ENCODE data around the gene PPCDC. TPM values are rescaled to one million over a fixed set of nuclear protein-coding genes. Genes with fewer than 3 reads are reported as not detected.
"Not testable (repeated sequence)": the region's sequence is repeated elsewhere in the genome, so short reads cannot be mapped to it uniquely, and the experiment has no call there.

The PPCDC gene
- total RNA-seq, 1 donor from 2014 or later = 13.1 TPM

DNA sequence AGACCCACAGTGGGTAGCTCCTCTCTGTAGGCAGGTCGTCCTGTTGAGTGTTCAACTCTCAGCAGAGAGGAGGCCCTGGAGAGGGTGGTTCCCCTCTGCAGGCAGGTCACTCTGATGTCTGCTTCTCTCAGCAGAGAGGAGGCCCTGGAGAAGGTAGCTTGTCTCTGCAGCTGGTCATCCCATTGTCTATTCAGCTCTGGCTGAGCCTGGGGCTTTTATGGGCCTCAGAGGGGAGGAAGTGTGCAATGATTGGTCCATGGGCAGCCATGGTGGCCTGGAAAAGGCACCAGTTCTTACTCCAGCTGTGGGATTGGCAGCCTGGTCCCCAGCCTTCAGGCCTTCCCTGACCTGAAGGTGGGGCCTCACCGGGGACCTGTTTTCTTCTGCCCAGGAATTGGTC, 52.9 kb downstream of the PPCDC start:
- no peak overlapping the region for H3K4me3 ChIP-seq
- H3K4me1 ChIP-seq = no peaks in the 10 kb centered on the region
- ATAC-seq (no peak), DNase-seq (no peak)
- no peaks in the 10 kb centered on the region for H3K27me3 ChIP-seq
- no peak overlapping the region for H3K27ac ChIP-seq
- no peaks in the 10 kb centered on the region for H3K9me3 ChIP-seq
- intact Hi-C loops (cut with DNase I) = no loop called here
- TF ChIP-seq, protein P1, sequence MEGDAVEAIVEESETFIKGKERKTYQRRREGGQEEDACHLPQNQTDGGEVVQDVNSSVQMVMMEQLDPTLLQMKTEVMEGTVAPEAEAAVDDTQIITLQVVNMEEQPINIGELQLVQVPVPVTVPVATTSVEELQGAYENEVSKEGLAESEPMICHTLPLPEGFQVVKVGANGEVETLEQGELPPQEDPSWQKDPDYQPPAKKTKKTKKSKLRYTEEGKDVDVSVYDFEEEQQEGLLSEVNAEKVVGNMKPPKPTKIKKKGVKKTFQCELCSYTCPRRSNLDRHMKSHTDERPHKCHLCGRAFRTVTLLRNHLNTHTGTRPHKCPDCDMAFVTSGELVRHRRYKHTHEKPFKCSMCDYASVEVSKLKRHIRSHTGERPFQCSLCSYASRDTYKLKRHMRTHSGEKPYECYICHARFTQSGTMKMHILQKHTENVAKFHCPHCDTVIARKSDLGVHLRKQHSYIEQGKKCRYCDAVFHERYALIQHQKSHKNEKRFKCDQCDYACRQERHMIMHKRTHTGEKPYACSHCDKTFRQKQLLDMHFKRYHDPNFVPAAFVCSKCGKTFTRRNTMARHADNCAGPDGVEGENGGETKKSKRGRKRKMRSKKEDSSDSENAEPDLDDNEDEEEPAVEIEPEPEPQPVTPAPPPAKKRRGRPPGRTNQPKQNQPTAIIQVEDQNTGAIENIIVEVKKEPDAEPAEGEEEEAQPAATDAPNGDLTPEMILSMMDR (IDR thresholded peaks at IDR 0.05) = no peak
- no peaks in the 10 kb centered on the region for H3K36me3 ChIP-seq

- H3K27me3 ChIP-seq; H3K4me3 ChIP-seq; H3K4me1 ChIP-seq; intact Hi-C loops (cut with DNase I); H3K9me3 ChIP-seq; H3K36me3 ChIP-seq; H3K27ac ChIP-seq; DNase-seq: not testable (repeated sequence)
- peak; percentile 47 for ATAC-seq
Observed at GRCh38 chr15:75077551-75077961, 54.2 kb downstream of the PPCDC start.

DNA sequence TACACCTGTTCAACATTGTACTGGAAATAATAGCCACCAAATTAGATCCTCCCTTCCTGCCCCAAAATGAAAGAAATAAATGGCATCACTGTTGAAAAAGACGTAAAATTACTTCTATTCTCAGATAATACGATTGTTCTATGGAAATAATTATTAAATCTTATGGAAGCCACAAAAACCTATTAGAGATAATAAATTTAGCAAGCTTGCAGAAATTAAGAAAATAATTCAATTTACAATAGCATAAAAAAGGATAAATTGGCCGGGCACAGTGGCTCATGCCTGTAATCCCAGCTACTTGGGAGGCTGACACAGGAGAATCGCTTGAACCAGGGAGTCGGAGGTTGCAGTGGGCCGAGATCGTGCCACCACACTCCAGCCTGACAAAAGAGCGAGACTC, 57.8 kb downstream of the PPCDC start:
- ATAC-seq (no peak), DNase-seq (no peak)
- Histone ChIP-seq H3K27me3 (no peaks in the 10 kb centered on the region), H3K9me3 (no peaks in the 10 kb centered on the region), H3K36me3 (no peaks in the 10 kb centered on the region), H3K4me3 (no peak overlapping the region), H3K4me1 (no peaks in the 10 kb centered on the region), H3K27ac (no peak overlapping the region)
- intact Hi-C loops (cut with DNase I) = no loop called here
- TF ChIP-seq, protein P1 (IDR thresholded peaks at IDR 0.05) = no peak

- Histone ChIP-seq H3K9me3 (no peaks in the 10 kb centered on the region), H3K36me3 (no peaks in the 10 kb centered on the region), H3K4me3 (no peak overlapping the region), H3K4me1 (no peaks in the 10 kb centered on the region), H3K27ac (no peak overlapping the region), H3K27me3 (no peaks in the 10 kb centered on the region)
- no peak for ATAC-seq
- TF ChIP-seq, protein P1 (IDR thresholded peaks at IDR 0.05) = no peak
- intact Hi-C loops (cut with DNase I) = no loop called here
- no peak for DNase-seq
Observed at GRCh38 chr15:75082689-75083088, 59.3 kb downstream of the PPCDC start.

- H3K27me3 ChIP-seq; H3K9me3 ChIP-seq; intact Hi-C loops (cut with DNase I); H3K36me3 ChIP-seq; ATAC-seq; H3K4me3 ChIP-seq; H3K4me1 ChIP-seq; H3K27ac ChIP-seq; DNase-seq: not testable (repeated sequence)
Observed at GRCh38 chr15:75085708-75086107, 62.3 kb downstream of the PPCDC start.

GRCh38 chr15:75089456-75090387, 66.3 kb downstream of the PPCDC start:
- Histone ChIP-seq H3K27ac (peak overlapping the region; percentile 34), H3K9me3 (no peaks in the 10 kb centered on the region), H3K4me1 (peaks cover 5% of the 10 kb centered on the region), H3K4me3 (no peak overlapping the region), H3K27me3 (no peaks in the 10 kb centered on the region), H3K36me3 (no peaks in the 10 kb centered on the region)
- ATAC-seq (no peak), DNase-seq (no peak)
- intact Hi-C loops (cut with DNase I) = no loop called here
- TF ChIP-seq, protein P1 (IDR thresholded peaks at IDR 0.05) = no peak
